ENCODE measurements around the gene DCAF15.

Gene DCAF15, protein sequence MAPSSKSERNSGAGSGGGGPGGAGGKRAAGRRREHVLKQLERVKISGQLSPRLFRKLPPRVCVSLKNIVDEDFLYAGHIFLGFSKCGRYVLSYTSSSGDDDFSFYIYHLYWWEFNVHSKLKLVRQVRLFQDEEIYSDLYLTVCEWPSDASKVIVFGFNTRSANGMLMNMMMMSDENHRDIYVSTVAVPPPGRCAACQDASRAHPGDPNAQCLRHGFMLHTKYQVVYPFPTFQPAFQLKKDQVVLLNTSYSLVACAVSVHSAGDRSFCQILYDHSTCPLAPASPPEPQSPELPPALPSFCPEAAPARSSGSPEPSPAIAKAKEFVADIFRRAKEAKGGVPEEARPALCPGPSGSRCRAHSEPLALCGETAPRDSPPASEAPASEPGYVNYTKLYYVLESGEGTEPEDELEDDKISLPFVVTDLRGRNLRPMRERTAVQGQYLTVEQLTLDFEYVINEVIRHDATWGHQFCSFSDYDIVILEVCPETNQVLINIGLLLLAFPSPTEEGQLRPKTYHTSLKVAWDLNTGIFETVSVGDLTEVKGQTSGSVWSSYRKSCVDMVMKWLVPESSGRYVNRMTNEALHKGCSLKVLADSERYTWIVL

DNA sequence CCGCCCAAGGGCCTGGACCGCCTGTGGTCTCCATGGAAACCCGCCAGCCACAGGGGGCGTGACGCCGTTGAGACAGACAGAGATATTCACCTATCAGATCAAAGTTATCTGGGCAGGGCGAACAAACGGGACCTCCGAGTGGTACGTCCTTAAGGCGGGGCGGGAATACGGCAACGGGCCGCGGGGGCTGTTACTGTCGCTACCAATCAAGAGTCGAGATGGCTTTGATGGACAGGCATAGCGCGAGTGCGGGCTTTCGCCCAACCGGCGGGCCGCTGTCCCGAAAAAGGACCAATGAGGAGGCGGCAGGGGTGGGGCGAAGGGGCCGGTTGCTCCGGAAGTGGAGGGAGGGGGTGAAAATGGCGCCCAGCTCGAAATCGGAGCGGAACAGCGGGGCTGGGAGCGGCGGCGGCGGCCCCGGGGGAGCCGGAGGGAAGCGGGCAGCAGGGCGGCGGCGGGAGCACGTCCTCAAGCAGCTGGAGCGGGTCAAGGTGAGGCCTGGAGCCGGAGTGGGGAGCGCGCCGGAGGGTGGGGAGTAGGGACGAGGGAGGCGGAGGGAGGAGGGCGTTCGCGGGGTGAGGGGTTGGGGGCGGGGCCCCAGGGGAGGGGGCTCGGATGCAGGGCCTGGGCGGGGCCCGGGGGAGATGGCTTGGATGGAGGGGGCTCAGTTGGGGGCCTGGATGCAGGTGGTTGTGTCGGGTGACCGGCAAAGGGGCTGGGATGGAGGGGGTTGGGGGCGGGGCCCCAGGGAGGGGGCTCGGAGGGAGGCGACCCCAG, at the start of gene DCAF15:
TSS of gene DCAF15 (plus strand) at position 356 of the 777 bp plus-strand sequence. CDS start at position 360, 4 bp downstream.
- DNase-seq (ENCODE audit: low spot score), result peak; percentile 100
- TF ChIP-seq, protein P1, sequence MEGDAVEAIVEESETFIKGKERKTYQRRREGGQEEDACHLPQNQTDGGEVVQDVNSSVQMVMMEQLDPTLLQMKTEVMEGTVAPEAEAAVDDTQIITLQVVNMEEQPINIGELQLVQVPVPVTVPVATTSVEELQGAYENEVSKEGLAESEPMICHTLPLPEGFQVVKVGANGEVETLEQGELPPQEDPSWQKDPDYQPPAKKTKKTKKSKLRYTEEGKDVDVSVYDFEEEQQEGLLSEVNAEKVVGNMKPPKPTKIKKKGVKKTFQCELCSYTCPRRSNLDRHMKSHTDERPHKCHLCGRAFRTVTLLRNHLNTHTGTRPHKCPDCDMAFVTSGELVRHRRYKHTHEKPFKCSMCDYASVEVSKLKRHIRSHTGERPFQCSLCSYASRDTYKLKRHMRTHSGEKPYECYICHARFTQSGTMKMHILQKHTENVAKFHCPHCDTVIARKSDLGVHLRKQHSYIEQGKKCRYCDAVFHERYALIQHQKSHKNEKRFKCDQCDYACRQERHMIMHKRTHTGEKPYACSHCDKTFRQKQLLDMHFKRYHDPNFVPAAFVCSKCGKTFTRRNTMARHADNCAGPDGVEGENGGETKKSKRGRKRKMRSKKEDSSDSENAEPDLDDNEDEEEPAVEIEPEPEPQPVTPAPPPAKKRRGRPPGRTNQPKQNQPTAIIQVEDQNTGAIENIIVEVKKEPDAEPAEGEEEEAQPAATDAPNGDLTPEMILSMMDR (IDR thresholded peaks at IDR 0.05; ENCODE audit: extremely low read depth, missing control alignments), result no peak

DNA sequence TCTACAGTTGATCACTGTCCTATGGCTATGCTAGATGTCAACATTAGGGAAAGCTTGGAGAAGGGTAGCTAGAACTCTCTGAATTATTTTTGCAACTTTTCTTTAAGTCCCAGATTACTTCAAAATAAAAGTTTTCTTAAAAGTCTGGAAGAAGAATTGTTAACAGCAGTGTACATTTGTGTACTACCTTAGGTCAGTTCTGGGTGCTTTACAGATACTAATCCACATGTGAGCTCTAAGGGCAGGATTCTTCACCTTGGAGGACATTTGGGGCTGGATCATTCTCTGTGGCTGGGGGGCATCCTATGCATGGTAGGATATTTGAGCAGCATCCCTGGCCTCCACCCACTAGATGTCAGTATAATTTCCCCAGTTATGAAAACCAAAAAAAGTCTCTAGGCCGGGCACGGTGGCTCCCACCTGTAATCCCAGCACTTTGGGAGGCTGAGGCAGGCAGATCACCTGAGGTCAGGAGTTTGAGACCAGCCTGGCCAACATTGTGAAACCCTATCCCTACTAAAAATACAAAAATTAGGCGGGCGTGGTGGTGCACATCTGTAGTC, 49.2 kb upstream of the DCAF15 start:
- DNase-seq (ENCODE audit: low spot score), result no peak
- TF ChIP-seq, protein P1 (IDR thresholded peaks at IDR 0.05; ENCODE audit: extremely low read depth, missing control alignments), result peak; percentile 17

DNA sequence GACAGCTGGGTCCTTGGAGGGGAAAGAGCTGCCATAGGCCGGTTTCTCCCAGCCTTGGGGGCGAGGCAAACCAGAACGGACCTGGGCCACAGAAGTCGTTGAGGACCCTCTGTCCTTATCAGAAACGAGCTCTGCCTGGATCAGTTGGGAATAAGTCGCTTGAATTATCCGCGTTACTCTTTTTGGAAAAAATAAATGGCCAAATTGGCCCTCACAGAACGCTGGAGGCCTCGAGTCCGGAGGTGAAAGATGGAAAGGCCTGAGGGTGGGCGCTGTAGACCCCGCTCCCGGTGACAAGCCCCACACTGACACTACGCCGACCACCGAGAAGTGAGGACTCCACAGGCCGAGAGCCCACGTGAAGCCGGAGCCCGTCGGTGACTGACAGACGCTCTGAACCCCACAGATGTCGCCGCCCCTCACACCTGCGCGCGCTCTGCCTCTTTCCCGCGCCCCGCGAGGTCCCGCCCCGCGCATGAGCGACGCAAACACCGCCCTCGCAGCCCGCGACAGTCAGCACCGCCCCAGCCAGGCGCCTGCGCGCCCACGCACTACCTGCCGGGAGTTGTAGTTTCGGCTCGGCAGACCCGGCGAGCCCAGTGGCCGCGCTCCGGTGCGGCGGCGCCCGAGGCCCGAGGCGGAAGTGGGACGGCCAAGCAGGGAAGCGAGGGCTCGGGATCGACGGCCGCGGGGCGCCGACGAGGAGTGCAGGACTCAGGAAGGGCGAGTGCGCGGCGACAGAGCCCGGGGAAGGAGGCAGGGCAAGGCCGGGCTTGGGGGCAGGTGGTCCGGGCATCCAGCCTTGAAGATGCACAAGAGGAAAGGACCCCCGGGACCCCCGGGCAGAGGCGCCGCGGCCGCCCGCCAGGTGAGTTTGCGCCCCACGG, 46.4 kb upstream of the DCAF15 start, which contains the start of the genes BRME1 and CC2D1A:
TSS of gene BRME1 (minus strand) at position 484 of the 887 bp plus-strand sequence. CDS start 1,225 bp downstream, outside the sequence.
TSS of gene CC2D1A (plus strand) at position 568 of the 887 bp plus-strand sequence. CDS start at position 809, 241 bp downstream.
- TF ChIP-seq, protein P1 (IDR thresholded peaks at IDR 0.05; ENCODE audit: extremely low read depth, missing control alignments), result no peak
- peak; percentile 100 for DNase-seq (ENCODE audit: low spot score)

DNA sequence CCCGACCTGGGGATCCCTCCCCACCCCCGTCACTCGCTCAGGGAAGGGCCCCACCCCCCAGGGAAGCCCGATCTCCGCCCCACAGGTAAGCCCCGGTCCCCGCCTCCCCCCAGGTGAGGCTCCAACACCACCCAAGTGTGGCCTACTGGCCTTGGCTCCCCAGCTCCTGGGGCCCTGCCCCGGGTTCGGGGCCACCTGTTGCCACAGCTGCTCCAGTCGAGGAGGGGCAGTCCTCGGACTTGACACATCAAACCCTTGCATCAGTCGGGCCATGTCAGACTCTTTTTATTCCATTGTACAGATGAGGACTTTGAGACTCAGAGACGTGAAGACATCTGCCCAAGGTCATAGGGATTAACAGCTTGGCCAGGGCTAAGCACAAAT, 45.8 kb upstream of the DCAF15 start:
- TF ChIP-seq, protein P1 (IDR thresholded peaks at IDR 0.05; ENCODE audit: extremely low read depth, missing control alignments), result no peak
- peak; percentile 53 for DNase-seq (ENCODE audit: low spot score)

DNA sequence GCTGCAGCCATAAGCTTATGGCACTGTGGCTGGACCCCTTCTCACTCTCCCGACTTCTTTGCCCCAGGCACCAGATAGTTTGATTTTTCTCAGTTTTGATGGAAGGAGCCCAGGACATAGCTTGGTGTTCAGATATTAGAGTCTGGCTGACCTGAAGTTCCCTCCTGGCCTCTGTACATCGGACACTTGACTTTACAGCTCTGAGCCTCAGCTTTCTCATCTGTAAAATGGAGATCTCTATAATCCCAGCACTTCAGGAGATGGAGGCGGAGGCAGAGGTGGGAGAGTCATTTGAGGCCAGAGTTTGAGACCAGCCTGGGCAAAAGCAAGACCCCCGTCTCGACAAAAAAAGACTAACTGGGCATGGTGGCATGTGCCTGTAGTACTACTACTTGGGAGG, 45.4 kb upstream of the DCAF15 start:
- no peak for DNase-seq (ENCODE audit: low spot score)
- TF ChIP-seq, protein P1 (IDR thresholded peaks at IDR 0.05; ENCODE audit: extremely low read depth, missing control alignments), result no peak

DNA sequence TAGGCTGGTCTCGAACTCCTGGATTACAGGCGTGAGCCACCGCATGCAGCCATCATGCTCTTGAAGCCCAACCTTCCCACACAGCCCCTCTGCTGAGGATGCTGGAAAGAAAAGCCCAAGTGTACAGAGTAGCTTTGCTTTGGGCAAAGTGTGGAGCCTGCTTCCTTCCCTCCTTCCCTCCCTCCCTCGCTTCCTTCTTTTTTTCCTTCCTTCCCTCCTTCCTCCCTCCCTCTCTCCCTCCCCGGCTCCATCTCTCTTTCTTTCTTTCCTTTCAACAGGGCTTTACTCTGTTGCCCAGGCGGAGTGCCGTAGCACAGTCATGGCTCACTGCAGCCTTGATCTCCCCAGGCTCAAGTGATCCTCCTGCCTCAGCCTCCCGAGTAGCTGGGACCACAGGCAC, 43.6 kb upstream of the DCAF15 start:
- TF ChIP-seq, protein P1 (IDR thresholded peaks at IDR 0.05; ENCODE audit: extremely low read depth, missing control alignments), result no peak
- DNase-seq (ENCODE audit: low spot score), result no peak

Measured in GM20000 (cell line).